ENCODE measurements around the gene POLD3.

DNA sequence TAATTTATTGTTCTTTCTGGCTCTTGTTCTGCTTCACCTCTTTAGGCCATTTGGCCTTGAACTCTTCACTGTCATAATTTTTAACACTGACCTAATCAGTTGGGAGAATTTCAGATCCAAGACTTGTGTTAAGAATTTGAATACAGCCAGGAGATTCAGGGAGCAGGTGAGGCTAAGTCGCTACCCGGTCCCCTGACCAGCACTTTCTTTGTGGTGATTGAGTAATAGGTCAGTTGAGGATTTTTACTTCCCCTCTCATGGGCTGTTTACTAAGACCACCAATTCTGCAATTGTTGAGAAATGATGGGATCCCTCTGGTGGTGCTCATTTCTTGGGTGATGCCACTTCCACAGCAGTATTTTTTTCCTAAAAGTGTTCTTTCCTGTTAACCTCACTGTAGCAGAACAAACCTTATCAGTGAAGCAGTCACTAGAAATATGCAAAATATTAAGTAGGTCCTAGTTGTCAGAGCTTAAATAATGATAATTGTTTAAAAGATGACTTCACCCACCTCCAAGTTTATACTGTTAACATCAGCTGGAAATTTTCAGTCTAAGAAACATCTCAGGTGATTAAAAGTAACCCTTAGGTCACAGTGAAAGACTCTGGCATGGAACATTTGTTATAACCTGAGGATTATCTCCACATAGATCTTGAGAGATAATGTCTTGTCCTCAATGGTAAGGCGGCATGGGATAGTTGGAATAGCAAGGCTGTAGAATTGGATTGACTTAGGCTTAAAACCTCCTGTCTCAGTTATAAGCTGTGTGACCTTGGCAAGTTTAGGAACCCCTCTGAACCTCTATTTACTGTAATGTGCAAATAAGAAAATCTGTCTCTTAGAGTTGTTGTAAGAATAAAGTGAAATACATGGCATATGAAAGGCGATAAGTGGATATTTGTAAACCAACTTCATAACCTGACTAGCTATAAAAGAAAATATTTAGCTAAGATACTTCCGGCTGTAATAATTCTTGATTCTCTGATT lies 41.3 kb downstream of the POLD3 start:
- TF ChIP-seq ZNF274 (IDR thresholded peaks at IDR 0.05; ENCODE audit: low read depth, low read length) (no peak), SUZ12 (IDR thresholded peaks at IDR 0.05; ENCODE audit: extremely low read depth, insufficient read depth, insufficient read length) (no peak)

Measured in NT2/D1 (cell line).